DMS153 (cell line): ENCODE results near the gene MTNR1A.

Experiments
- DNase-seq: peaks from one replicate; lab custom pipeline; 2025; lab: John Stamatoyannopoulos, UW

The MTNR1A gene

GRCh38 chr4:186486172-186486571, 69.2 kb downstream of the MTNR1A start:
- no peak for DNase-seq

GRCh38 chr4:186485561-186486062, 69.8 kb downstream of the MTNR1A start:
- no peak for DNase-seq

- DNase-seq, result no peak
Observed at GRCh38 chr4:186485150-186485549, 70.2 kb downstream of the MTNR1A start.

GRCh38 chr4:186483656-186484055, 71.7 kb downstream of the MTNR1A start:
- no peak for DNase-seq
